Type B pancreatic cell (in vitro differentiated cells): ENCODE measurements around the gene SPRED2. TPM values are rescaled to one million over a fixed set of nuclear protein-coding genes. Genes with fewer than 3 reads are reported as not detected.
A peak's percentile ranks its signal among the peaks of the same experiment; 100 is the strongest.

Experiments
- DNase-seq: peaks from one replicate; pipeline ENCODE4 v3.0.0; 2021; ENCODE audit warnings: mixed read lengths; ENCODE audit not compliant: unreplicated experiment; ENCODE audit errors: extremely low spot score
- H3K27ac Mint-ChIP-seq: 2 replicates; pipeline ENCODE4 v1.8.0; 2021; ENCODE audit warnings: mild to moderate bottlenecking, mixed read lengths
- H3K27me3 Mint-ChIP-seq: 2 replicates; pipeline ENCODE4 v1.8.0; 2021; ENCODE audit warnings: mixed read lengths
- H3K36me3 Mint-ChIP-seq: 2 replicates; pipeline ENCODE4 v1.8.0; 2021; ENCODE audit warnings: mixed read lengths
- H3K4me1 Mint-ChIP-seq: one replicate; pipeline ENCODE4 v1.8.0; 2021; ENCODE audit warnings: mixed read lengths; ENCODE audit not compliant: unreplicated experiment
- H3K4me3 Mint-ChIP-seq: 2 replicates; pipeline ENCODE4 v1.8.0; 2021; ENCODE audit warnings: mild to moderate bottlenecking, mixed read lengths
- H3K9me3 Mint-ChIP-seq: 2 replicates; pipeline ENCODE4 v1.8.0; 2021; ENCODE audit warnings: mixed read lengths
- CTCF ChIP-seq: fragments of 200-600 bp; sonication (generic); conservative IDR thresholded peaks from 2 replicates; pipeline ENCODE4 v1.5.0; 2021; ENCODE audit warnings: antibody characterized with exemption, mild to moderate bottlenecking
- total RNA-seq: library from RNA; stranded (reverse); gene quantifications from 2 replicates; pipeline ENCODE4 v1.2.1, GENCODE V29; 2021; ENCODE audit warnings: low replicate concordance

The SPRED2 gene
- total RNA-seq, 1 donor from 2014 or later, result 38.9 TPM

- peaks cover 5% of the 10 kb centered on the region for H3K27me3 Mint-ChIP-seq
- no peak for TF ChIP-seq CTCF
- peaks cover 32% of the 10 kb centered on the region for H3K4me1 Mint-ChIP-seq
- peak overlapping the region; percentile 7 for H3K27ac Mint-ChIP-seq
- no peak overlapping the region for H3K4me3 Mint-ChIP-seq
- no peaks in the 10 kb centered on the region for H3K9me3 Mint-ChIP-seq
- no peak for DNase-seq
- H3K36me3 Mint-ChIP-seq, result no peaks in the 10 kb centered on the region
Measured at GRCh38 chr2:65291216-65292105, 140.9 kb downstream of the SPRED2 start.

GRCh38 chr2:65287364-65287763 is 145.0 kb downstream of the SPRED2 start:
- Mint-ChIP-seq H3K27me3 (no peaks in the 10 kb centered on the region), H3K9me3 (no peaks in the 10 kb centered on the region), H3K27ac (no peak overlapping the region), H3K4me3 (no peak overlapping the region), H3K4me1 (peaks cover 18% of the 10 kb centered on the region), H3K36me3 (no peaks in the 10 kb centered on the region)
- DNase-seq, result no peak
- no peak for TF ChIP-seq CTCF

GRCh38 chr2:65282477-65283053 is 149.8 kb downstream of the SPRED2 start:
- no peak overlapping the region for H3K4me3 Mint-ChIP-seq
- H3K27me3 Mint-ChIP-seq, result no peaks in the 10 kb centered on the region
- TF ChIP-seq CTCF, result no peak
- peaks cover 13% of the 10 kb centered on the region for H3K4me1 Mint-ChIP-seq
- no peak for DNase-seq
- peaks cover 4% of the 10 kb centered on the region for H3K9me3 Mint-ChIP-seq
- H3K27ac Mint-ChIP-seq, result no peak overlapping the region
- no peaks in the 10 kb centered on the region for H3K36me3 Mint-ChIP-seq

GRCh38 chr2:65281627-65282351 is 150.6 kb downstream of the SPRED2 start:
- DNase-seq, result no peak
- no peaks in the 10 kb centered on the region for H3K36me3 Mint-ChIP-seq
- peaks cover 14% of the 10 kb centered on the region for H3K4me1 Mint-ChIP-seq
- no peaks in the 10 kb centered on the region for H3K27me3 Mint-ChIP-seq
- TF ChIP-seq CTCF, result no peak
- H3K27ac Mint-ChIP-seq, result no peak overlapping the region
- H3K4me3 Mint-ChIP-seq, result no peak overlapping the region
- H3K9me3 Mint-ChIP-seq, result peaks cover 4% of the 10 kb centered on the region

GRCh38 chr2:65279756-65280155 is 152.6 kb downstream of the SPRED2 start:
- TF ChIP-seq CTCF, result no peak
- no peak overlapping the region for H3K4me3 Mint-ChIP-seq
- H3K27me3 Mint-ChIP-seq, result no peaks in the 10 kb centered on the region
- H3K4me1 Mint-ChIP-seq, result peaks cover 29% of the 10 kb centered on the region
- peaks cover 4% of the 10 kb centered on the region for H3K9me3 Mint-ChIP-seq
- DNase-seq, result no peak
- no peaks in the 10 kb centered on the region for H3K36me3 Mint-ChIP-seq
- no peak overlapping the region for H3K27ac Mint-ChIP-seq
